OCI-LY1 (cell line): ENCODE measurements around the gene A1CF.

Source experiments
- EZH2 ChIP-seq: fragments of 200-600 bp; sonication (generic), shearing (Covaris generic); IDR thresholded peaks from 2 replicates; pipeline ENCODE4 v1.8.0; 2017; ENCODE audit warnings: borderline replicate concordance, mixed run types, mild to moderate bottlenecking, antibody characterized with exemption, low read length, moderate library complexity, mixed read lengths
- TF ChIP-seq, protein P1 (sequence below): fragments of 200-600 bp; sonication (generic), shearing (Covaris generic); IDR thresholded peaks from 2 replicates; pipeline ENCODE4 v1.5.1; 2017; ENCODE audit warnings: mild to moderate bottlenecking, antibody characterized with exemption, low read length, moderate library complexity, mixed read lengths

- TF ChIP-seq, protein P1, sequence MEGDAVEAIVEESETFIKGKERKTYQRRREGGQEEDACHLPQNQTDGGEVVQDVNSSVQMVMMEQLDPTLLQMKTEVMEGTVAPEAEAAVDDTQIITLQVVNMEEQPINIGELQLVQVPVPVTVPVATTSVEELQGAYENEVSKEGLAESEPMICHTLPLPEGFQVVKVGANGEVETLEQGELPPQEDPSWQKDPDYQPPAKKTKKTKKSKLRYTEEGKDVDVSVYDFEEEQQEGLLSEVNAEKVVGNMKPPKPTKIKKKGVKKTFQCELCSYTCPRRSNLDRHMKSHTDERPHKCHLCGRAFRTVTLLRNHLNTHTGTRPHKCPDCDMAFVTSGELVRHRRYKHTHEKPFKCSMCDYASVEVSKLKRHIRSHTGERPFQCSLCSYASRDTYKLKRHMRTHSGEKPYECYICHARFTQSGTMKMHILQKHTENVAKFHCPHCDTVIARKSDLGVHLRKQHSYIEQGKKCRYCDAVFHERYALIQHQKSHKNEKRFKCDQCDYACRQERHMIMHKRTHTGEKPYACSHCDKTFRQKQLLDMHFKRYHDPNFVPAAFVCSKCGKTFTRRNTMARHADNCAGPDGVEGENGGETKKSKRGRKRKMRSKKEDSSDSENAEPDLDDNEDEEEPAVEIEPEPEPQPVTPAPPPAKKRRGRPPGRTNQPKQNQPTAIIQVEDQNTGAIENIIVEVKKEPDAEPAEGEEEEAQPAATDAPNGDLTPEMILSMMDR = no peak
- no peak for TF ChIP-seq EZH2
Observed at GRCh38 chr10:50894312-50894711, 8.9 kb upstream of the A1CF start.
